Measurements from ENCODE around the gene FUT8.

FUT8 gene

GRCh38 chr14:65580973-65581372 lies 168.4 kb downstream of the FUT8 start:
- no peak overlapping the region for H2BK120ac ChIP-seq (ENCODE audit: low read depth, low read length)
- no peak overlapping the region for H3K18ac ChIP-seq (ENCODE audit: low read length)
- no peak overlapping the region for H4K91ac ChIP-seq (ENCODE audit: low read depth, low read length, poor library complexity)
- no peak overlapping the region for H2AK5ac ChIP-seq (ENCODE audit: low read depth, low read length)
- H3K4me3 ChIP-seq (ENCODE audit: low read length in 2 of 2), result no peak overlapping the region
- H3K9me3 ChIP-seq (replicated peaks in 1 of 2; ENCODE audit: control insufficient read depth in 2 of 2, insufficient read depth in 1 of 2, low read depth in 1 of 2, low read length in 2 of 2), result no peaks in the 10 kb centered on the region
- H2BK5ac ChIP-seq (ENCODE audit: low read length), result no peak overlapping the region
- H3K4me2 ChIP-seq (ENCODE audit: insufficient read depth, low read length, poor library complexity, severe bottlenecking), result no peak overlapping the region
- H2BK12ac ChIP-seq (ENCODE audit: low read length), result no peak overlapping the region
- H3K27ac ChIP-seq (replicated peaks; ENCODE audit: low read length), result no peak overlapping the region
- no peaks in the 10 kb centered on the region for H3K79me1 ChIP-seq (ENCODE audit: low read depth, low read length)
- H3K14ac ChIP-seq (ENCODE audit: low read length), result no peak overlapping the region
- WGBS, 2 donors (ENCODE audit: extremely low coverage in 2 of 2, insufficient read length in 2 of 2, insufficient replicate concordance in 1 of 2), result no CpG with 5 or more reads among the region's 1 CpG
- no peak for DNase-seq (ENCODE audit: low spot score)
- H4K8ac ChIP-seq (ENCODE audit: low read depth, low read length), result no peak overlapping the region
- no peaks in the 10 kb centered on the region for H3K36me3 ChIP-seq (replicated peaks in 1 of 2; ENCODE audit: control insufficient read depth in 2 of 2, insufficient read depth in 2 of 2, low read length in 2 of 2)
- H3K4me1 ChIP-seq (ENCODE audit: control insufficient read depth in 2 of 2, insufficient read depth in 1 of 2, low read depth in 1 of 2, low read length in 2 of 2), result no peaks in the 10 kb centered on the region
- H3K4ac ChIP-seq (ENCODE audit: low read length), result no peak overlapping the region
- no peak overlapping the region for H2AFZ ChIP-seq (ENCODE audit: low read length)
- H3K9ac ChIP-seq (ENCODE audit: low read depth, low read length, poor library complexity), result no peak overlapping the region
- H3K23ac ChIP-seq (ENCODE audit: low read depth, low read length, poor library complexity), result no peak overlapping the region
- H3K27me3 ChIP-seq (ENCODE audit: control insufficient read depth in 3 of 3, insufficient read depth in 3 of 3, low read depth in 1 of 3, low read length in 3 of 3), result no peaks in the 10 kb centered on the region
- no peak overlapping the region for H2BK15ac ChIP-seq (ENCODE audit: low read length)

GRCh38 chr14:65581378-65581777 lies 168.8 kb downstream of the FUT8 start:
- no peak overlapping the region for H3K23ac ChIP-seq (ENCODE audit: low read depth, low read length, poor library complexity)
- no peak for DNase-seq (ENCODE audit: low spot score)

GRCh38 chr14:65581799-65582198 lies 169.3 kb downstream of the FUT8 start:
- Histone ChIP-seq H2BK5ac (ENCODE audit: low read length) (no peak overlapping the region), H3K23ac (ENCODE audit: low read depth, low read length, poor library complexity) (no peak overlapping the region), H3K4me2 (ENCODE audit: insufficient read depth, low read length, poor library complexity, severe bottlenecking) (no peak overlapping the region), H3K27me3 (ENCODE audit: control insufficient read depth in 3 of 3, insufficient read depth in 3 of 3, low read depth in 1 of 3, low read length in 3 of 3) (no peaks in the 10 kb centered on the region), H3K4me3 (ENCODE audit: low read length in 2 of 2) (no peak overlapping the region), H4K8ac (ENCODE audit: low read depth, low read length) (no peak overlapping the region), H3K4me1 (ENCODE audit: control insufficient read depth in 2 of 2, insufficient read depth in 1 of 2, low read depth in 1 of 2, low read length in 2 of 2) (no peaks in the 10 kb centered on the region), H3K79me1 (ENCODE audit: low read depth, low read length) (no peaks in the 10 kb centered on the region), H3K9ac (ENCODE audit: low read depth, low read length, poor library complexity) (no peak overlapping the region), H3K4ac (ENCODE audit: low read length) (no peak overlapping the region), H3K18ac (ENCODE audit: low read length) (no peak overlapping the region), H4K91ac (ENCODE audit: low read depth, low read length, poor library complexity) (no peak overlapping the region), H3K36me3 (replicated peaks in 1 of 2; ENCODE audit: control insufficient read depth in 2 of 2, insufficient read depth in 2 of 2, low read length in 2 of 2) (no peaks in the 10 kb centered on the region), H2BK12ac (ENCODE audit: low read length) (no peak overlapping the region), H3K27ac (replicated peaks; ENCODE audit: low read length) (no peak overlapping the region), H3K9me3 (replicated peaks in 1 of 2; ENCODE audit: control insufficient read depth in 2 of 2, insufficient read depth in 1 of 2, low read depth in 1 of 2, low read length in 2 of 2) (no peaks in the 10 kb centered on the region), H2AFZ (ENCODE audit: low read length) (no peak overlapping the region), H3K14ac (ENCODE audit: low read length) (no peak overlapping the region), H2AK5ac (ENCODE audit: low read depth, low read length) (no peak overlapping the region), H2BK120ac (ENCODE audit: low read depth, low read length) (no peak overlapping the region), H2BK15ac (ENCODE audit: low read length) (no peak overlapping the region)
- WGBS, 2 donors (ENCODE audit: extremely low coverage in 2 of 2, insufficient read length in 2 of 2, insufficient replicate concordance in 1 of 2), result no CpG with 5 or more reads among the region's 3 CpGs
- no peak for DNase-seq (ENCODE audit: low spot score)

More at GRCh38 chr14:65581378-65581777, 168.8 kb downstream of the FUT8 start:
- no peak overlapping the region for H2BK120ac ChIP-seq (ENCODE audit: low read depth, low read length)
- H4K91ac ChIP-seq (ENCODE audit: low read depth, low read length, poor library complexity), result no peak overlapping the region
- H3K14ac ChIP-seq (ENCODE audit: low read length), result no peak overlapping the region
- H3K9me3 ChIP-seq (replicated peaks in 1 of 2; ENCODE audit: control insufficient read depth in 2 of 2, insufficient read depth in 1 of 2, low read depth in 1 of 2, low read length in 2 of 2), result no peaks in the 10 kb centered on the region
- H3K4ac ChIP-seq (ENCODE audit: low read length), result no peak overlapping the region
- no peaks in the 10 kb centered on the region for H3K27me3 ChIP-seq (ENCODE audit: control insufficient read depth in 3 of 3, insufficient read depth in 3 of 3, low read depth in 1 of 3, low read length in 3 of 3)
- H3K27ac ChIP-seq (replicated peaks; ENCODE audit: low read length), result no peak overlapping the region
- H2BK5ac ChIP-seq (ENCODE audit: low read length), result no peak overlapping the region
- H2AFZ ChIP-seq (ENCODE audit: low read length), result no peak overlapping the region
- H3K18ac ChIP-seq (ENCODE audit: low read length), result no peak overlapping the region
- no peak overlapping the region for H2BK12ac ChIP-seq (ENCODE audit: low read length)
- no peak overlapping the region for H3K9ac ChIP-seq (ENCODE audit: low read depth, low read length, poor library complexity)
- H3K4me3 ChIP-seq (ENCODE audit: low read length in 2 of 2), result no peak overlapping the region
- no peaks in the 10 kb centered on the region for H3K36me3 ChIP-seq (replicated peaks in 1 of 2; ENCODE audit: control insufficient read depth in 2 of 2, insufficient read depth in 2 of 2, low read length in 2 of 2)
- H2AK5ac ChIP-seq (ENCODE audit: low read depth, low read length), result no peak overlapping the region
- WGBS, 2 donors (ENCODE audit: extremely low coverage in 2 of 2, insufficient read length in 2 of 2, insufficient replicate concordance in 1 of 2), result no CpG with 5 or more reads among the region's 3 CpGs
- no peaks in the 10 kb centered on the region for H3K79me1 ChIP-seq (ENCODE audit: low read depth, low read length)
- H2BK15ac ChIP-seq (ENCODE audit: low read length), result no peak overlapping the region
- H3K4me1 ChIP-seq (ENCODE audit: control insufficient read depth in 2 of 2, insufficient read depth in 1 of 2, low read depth in 1 of 2, low read length in 2 of 2), result no peaks in the 10 kb centered on the region
- H4K8ac ChIP-seq (ENCODE audit: low read depth, low read length), result no peak overlapping the region
- H3K4me2 ChIP-seq (ENCODE audit: insufficient read depth, low read length, poor library complexity, severe bottlenecking), result no peak overlapping the region

- H2BK12ac ChIP-seq (ENCODE audit: low read length), result no peak overlapping the region
- no peaks in the 10 kb centered on the region for H3K9me3 ChIP-seq (replicated peaks in 1 of 2; ENCODE audit: control insufficient read depth in 2 of 2, insufficient read depth in 1 of 2, low read depth in 1 of 2, low read length in 2 of 2)
- no peaks in the 10 kb centered on the region for H3K27me3 ChIP-seq (ENCODE audit: control insufficient read depth in 3 of 3, insufficient read depth in 3 of 3, low read depth in 1 of 3, low read length in 3 of 3)
- no peak overlapping the region for H4K91ac ChIP-seq (ENCODE audit: low read depth, low read length, poor library complexity)
- H2BK120ac ChIP-seq (ENCODE audit: low read depth, low read length), result no peak overlapping the region
- H3K4me1 ChIP-seq (ENCODE audit: control insufficient read depth in 2 of 2, insufficient read depth in 1 of 2, low read depth in 1 of 2, low read length in 2 of 2), result no peaks in the 10 kb centered on the region
- no peaks in the 10 kb centered on the region for H3K79me1 ChIP-seq (ENCODE audit: low read depth, low read length)
- no peak overlapping the region for H3K23ac ChIP-seq (ENCODE audit: low read depth, low read length, poor library complexity)
- H3K18ac ChIP-seq (ENCODE audit: low read length), result no peak overlapping the region
- H3K9ac ChIP-seq (ENCODE audit: low read depth, low read length, poor library complexity), result no peak overlapping the region
- no peak overlapping the region for H3K4me3 ChIP-seq (ENCODE audit: low read length in 2 of 2)
- H3K14ac ChIP-seq (ENCODE audit: low read length), result no peak overlapping the region
- H2AFZ ChIP-seq (ENCODE audit: low read length), result no peak overlapping the region
- H2BK5ac ChIP-seq (ENCODE audit: low read length), result no peak overlapping the region
- H2AK5ac ChIP-seq (ENCODE audit: low read depth, low read length), result no peak overlapping the region
- H4K8ac ChIP-seq (ENCODE audit: low read depth, low read length), result no peak overlapping the region
- no peak for DNase-seq (ENCODE audit: low spot score)
- no peak overlapping the region for H3K27ac ChIP-seq (replicated peaks; ENCODE audit: low read length)
- no CpG with 5 or more reads among the region's 1 CpG for WGBS, 2 donors (ENCODE audit: extremely low coverage in 2 of 2, insufficient read length in 2 of 2, insufficient replicate concordance in 1 of 2)
- no peak overlapping the region for H3K4me2 ChIP-seq (ENCODE audit: insufficient read depth, low read length, poor library complexity, severe bottlenecking)
- no peaks in the 10 kb centered on the region for H3K36me3 ChIP-seq (replicated peaks in 1 of 2; ENCODE audit: control insufficient read depth in 2 of 2, insufficient read depth in 2 of 2, low read length in 2 of 2)
- H3K4ac ChIP-seq (ENCODE audit: low read length), result no peak overlapping the region
- H2BK15ac ChIP-seq (ENCODE audit: low read length), result no peak overlapping the region
These were observed 172.7 kb downstream of the FUT8 start for GRCh38 chr14:65585216-65585615.

All from neuronal stem cell (in vitro differentiated cells).